ENCODE results near the gene EXOSC3.
"Not testable (repeated sequence)": the region's sequence is repeated elsewhere in the genome, so short reads cannot be mapped to it uniquely, and the experiment has no call there.

Gene EXOSC3

GRCh38 chr9:37775216-37775919 lies 9.5 kb downstream of the EXOSC3 start:
- DNase-seq, result no peak

- no peak for DNase-seq
Observed at GRCh38 chr9:37769995-37770394, 14.9 kb downstream of the EXOSC3 start.

- no peak for DNase-seq
Observed at GRCh38 chr9:37769306-37769705, 15.6 kb downstream of the EXOSC3 start.

GRCh38 chr9:37765263-37765662 lies 19.6 kb downstream of the EXOSC3 start:
- not testable (repeated sequence) for DNase-seq

- DNase-seq, result no peak
Observed at GRCh38 chr9:37761511-37761910, 23.4 kb downstream of the EXOSC3 start.

GRCh38 chr9:37760416-37761161 lies 24.3 kb downstream of the EXOSC3 start:
- no peak for DNase-seq

GRCh38 chr9:37758747-37759146 lies 26.1 kb downstream of the EXOSC3 start:
- DNase-seq, result no peak

GRCh38 chr9:37753489-37754190 lies 31.2 kb downstream of the EXOSC3 start, which contains the start of gene TRMT10B:
Gene TRMT10B (plus strand): TSS chr9:37753805. CDS start chr9:37761932, 8,127 bp downstream.
- DNase-seq, result peak; percentile 80

GRCh38 chr9:37752642-37753488 lies 32.0 kb downstream of the EXOSC3 start:
- no peak for DNase-seq

GRCh38 chr9:37752112-37752511 lies 32.8 kb downstream of the EXOSC3 start:
- DNase-seq, result not testable (repeated sequence)

GRCh38 chr9:37751704-37752103 lies 33.2 kb downstream of the EXOSC3 start:
- DNase-seq, result not testable (repeated sequence)

- no peak for DNase-seq
Observed at GRCh38 chr9:37751186-37751585, 33.7 kb downstream of the EXOSC3 start.

GRCh38 chr9:37749129-37749528 lies 35.7 kb downstream of the EXOSC3 start:
- no peak for DNase-seq

GRCh38 chr9:37747271-37747753 lies 37.6 kb downstream of the EXOSC3 start:
- peak; percentile 66 for DNase-seq

GRCh38 chr9:37746448-37747270 lies 38.2 kb downstream of the EXOSC3 start:
- DNase-seq, result no peak

GRCh38 chr9:37745970-37746369 lies 38.9 kb downstream of the EXOSC3 start:
- no peak for DNase-seq

- DNase-seq, result no peak
Observed at GRCh38 chr9:37740631-37741328, 44.1 kb downstream of the EXOSC3 start.

- no peak for DNase-seq
Observed at GRCh38 chr9:37740128-37740527, 44.7 kb downstream of the EXOSC3 start.

- no peak for DNase-seq
Observed at GRCh38 chr9:37739222-37739621, 45.6 kb downstream of the EXOSC3 start.

GRCh38 chr9:37732952-37733351 lies 51.9 kb downstream of the EXOSC3 start:
- no peak for DNase-seq

Measured in CD4-positive, alpha-beta T cell treated with Interleukin-17A for 4 hours (primary cell).